ENCODE results near the gene DMRT2.

The DMRT2 gene

DNA sequence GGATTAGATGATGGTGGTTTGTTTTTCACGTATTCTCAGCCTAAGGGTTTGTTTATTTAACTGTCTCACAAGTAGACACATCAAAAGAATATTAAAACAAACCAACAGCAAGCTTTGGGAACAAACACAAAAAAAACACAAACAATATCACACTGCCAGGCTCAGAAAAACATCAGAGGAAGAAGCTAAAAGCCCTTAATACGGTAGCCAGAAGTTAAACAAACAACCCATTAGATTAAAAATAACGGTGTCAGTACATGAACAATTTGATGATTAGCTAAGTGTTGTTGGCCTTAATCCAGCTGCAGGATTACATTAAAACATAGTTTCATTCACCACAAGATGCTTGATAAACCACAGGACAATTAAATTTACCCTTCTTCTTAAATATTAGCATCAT, 15.9 kb upstream of the DMRT2 start:
- Histone ChIP-seq H3K9ac (ENCODE audit: low read depth, low read length) (no peak overlapping the region), H4K20me1 (ENCODE audit: insufficient read depth, low read length) (no peaks in the 10 kb centered on the region), H3K9me3 (ENCODE audit: insufficient read depth, low read length, severe bottlenecking) (no peaks in the 10 kb centered on the region), H3K4me2 (ENCODE audit: insufficient read depth, low read length) (no peak overlapping the region), H2AFZ (ENCODE audit: low read depth, low read length) (no peak overlapping the region), H3K27me3 (ENCODE audit: insufficient read depth, low read length, poor library complexity) (peaks cover 2% of the 10 kb centered on the region), H3K27ac (ENCODE audit: low read length) (no peak overlapping the region), H3K36me3 (ENCODE audit: insufficient read depth, low read length) (no peaks in the 10 kb centered on the region), H3K79me2 (ENCODE audit: insufficient read depth, low read length) (no peaks in the 10 kb centered on the region), H3K4me3 (ENCODE audit: low read depth in 1 of 2, low read length in 2 of 2) (no peak overlapping the region), H3K4me1 (ENCODE audit: insufficient read depth, low read length) (no peaks in the 10 kb centered on the region)
- DNase-seq: no peak
- TF ChIP-seq EZH2 (IDR thresholded peaks at IDR 0.05; ENCODE audit: borderline replicate concordance, low read depth, low read length, severe bottlenecking): no peak
- TF ChIP-seq, protein P1, sequence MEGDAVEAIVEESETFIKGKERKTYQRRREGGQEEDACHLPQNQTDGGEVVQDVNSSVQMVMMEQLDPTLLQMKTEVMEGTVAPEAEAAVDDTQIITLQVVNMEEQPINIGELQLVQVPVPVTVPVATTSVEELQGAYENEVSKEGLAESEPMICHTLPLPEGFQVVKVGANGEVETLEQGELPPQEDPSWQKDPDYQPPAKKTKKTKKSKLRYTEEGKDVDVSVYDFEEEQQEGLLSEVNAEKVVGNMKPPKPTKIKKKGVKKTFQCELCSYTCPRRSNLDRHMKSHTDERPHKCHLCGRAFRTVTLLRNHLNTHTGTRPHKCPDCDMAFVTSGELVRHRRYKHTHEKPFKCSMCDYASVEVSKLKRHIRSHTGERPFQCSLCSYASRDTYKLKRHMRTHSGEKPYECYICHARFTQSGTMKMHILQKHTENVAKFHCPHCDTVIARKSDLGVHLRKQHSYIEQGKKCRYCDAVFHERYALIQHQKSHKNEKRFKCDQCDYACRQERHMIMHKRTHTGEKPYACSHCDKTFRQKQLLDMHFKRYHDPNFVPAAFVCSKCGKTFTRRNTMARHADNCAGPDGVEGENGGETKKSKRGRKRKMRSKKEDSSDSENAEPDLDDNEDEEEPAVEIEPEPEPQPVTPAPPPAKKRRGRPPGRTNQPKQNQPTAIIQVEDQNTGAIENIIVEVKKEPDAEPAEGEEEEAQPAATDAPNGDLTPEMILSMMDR (IDR thresholded peaks at IDR 0.05; ENCODE audit: borderline replicate concordance, extremely low read depth, low read length, poor library complexity, severe bottlenecking): no peak
- ATAC-seq (ENCODE audit: insufficient read depth, low read depth): no peak

GRCh38 chr9:1039589-1039988, 10.6 kb upstream of the DMRT2 start:
- Histone ChIP-seq H3K4me3 (ENCODE audit: low read depth in 1 of 2, low read length in 2 of 2) (no peak overlapping the region), H4K20me1 (ENCODE audit: insufficient read depth, low read length) (no peaks in the 10 kb centered on the region), H3K36me3 (ENCODE audit: insufficient read depth, low read length) (no peaks in the 10 kb centered on the region), H2AFZ (ENCODE audit: low read depth, low read length) (no peak overlapping the region), H3K27me3 (ENCODE audit: insufficient read depth, low read length, poor library complexity) (peaks cover 2% of the 10 kb centered on the region), H3K79me2 (ENCODE audit: insufficient read depth, low read length) (no peaks in the 10 kb centered on the region), H3K27ac (ENCODE audit: low read length) (no peak overlapping the region), H3K4me1 (ENCODE audit: insufficient read depth, low read length) (no peaks in the 10 kb centered on the region), H3K9ac (ENCODE audit: low read depth, low read length) (no peak overlapping the region), H3K4me2 (ENCODE audit: insufficient read depth, low read length) (no peak overlapping the region), H3K9me3 (ENCODE audit: insufficient read depth, low read length, severe bottlenecking) (no peaks in the 10 kb centered on the region)
- TF ChIP-seq, protein P1 (IDR thresholded peaks at IDR 0.05; ENCODE audit: borderline replicate concordance, extremely low read depth, low read length, poor library complexity, severe bottlenecking): no peak
- TF ChIP-seq EZH2 (IDR thresholded peaks at IDR 0.05; ENCODE audit: borderline replicate concordance, low read depth, low read length, severe bottlenecking): no peak
- ATAC-seq (ENCODE audit: insufficient read depth, low read depth) (no peak), DNase-seq (no peak)

- Histone ChIP-seq H3K27ac (ENCODE audit: low read length) (no peak overlapping the region), H3K4me3 (ENCODE audit: low read depth in 1 of 2, low read length in 2 of 2) (no peak overlapping the region), H3K9me3 (ENCODE audit: insufficient read depth, low read length, severe bottlenecking) (no peaks in the 10 kb centered on the region), H3K36me3 (ENCODE audit: insufficient read depth, low read length) (no peaks in the 10 kb centered on the region), H3K4me1 (ENCODE audit: insufficient read depth, low read length) (no peaks in the 10 kb centered on the region), H3K79me2 (ENCODE audit: insufficient read depth, low read length) (no peaks in the 10 kb centered on the region), H2AFZ (ENCODE audit: low read depth, low read length) (no peak overlapping the region), H3K9ac (ENCODE audit: low read depth, low read length) (no peak overlapping the region), H3K27me3 (ENCODE audit: insufficient read depth, low read length, poor library complexity) (peaks cover 2% of the 10 kb centered on the region), H3K4me2 (ENCODE audit: insufficient read depth, low read length) (no peak overlapping the region), H4K20me1 (ENCODE audit: insufficient read depth, low read length) (no peaks in the 10 kb centered on the region)
- no peak for DNase-seq
- TF ChIP-seq, protein P1 (IDR thresholded peaks at IDR 0.05; ENCODE audit: borderline replicate concordance, extremely low read depth, low read length, poor library complexity, severe bottlenecking): no peak
- no peak for TF ChIP-seq EZH2 (IDR thresholded peaks at IDR 0.05; ENCODE audit: borderline replicate concordance, low read depth, low read length, severe bottlenecking)
- no peak for ATAC-seq (ENCODE audit: insufficient read depth, low read depth)
Measured at GRCh38 chr9:1042466-1042865, 7.7 kb upstream of the DMRT2 start.

- Histone ChIP-seq H3K79me2 (ENCODE audit: insufficient read depth, low read length) (no peaks in the 10 kb centered on the region), H4K20me1 (ENCODE audit: insufficient read depth, low read length) (no peaks in the 10 kb centered on the region), H3K4me3 (ENCODE audit: low read depth in 1 of 2, low read length in 2 of 2) (no peak overlapping the region), H3K9ac (ENCODE audit: low read depth, low read length) (no peak overlapping the region), H3K36me3 (ENCODE audit: insufficient read depth, low read length) (no peaks in the 10 kb centered on the region), H2AFZ (ENCODE audit: low read depth, low read length) (no peak overlapping the region), H3K27me3 (ENCODE audit: insufficient read depth, low read length, poor library complexity) (no peaks in the 10 kb centered on the region), H3K27ac (ENCODE audit: low read length) (no peak overlapping the region), H3K4me2 (ENCODE audit: insufficient read depth, low read length) (no peak overlapping the region), H3K9me3 (ENCODE audit: insufficient read depth, low read length, severe bottlenecking) (no peaks in the 10 kb centered on the region), H3K4me1 (ENCODE audit: insufficient read depth, low read length) (0 out of 2 replicates have a peak, but pooled peaks cover 4% of the 10 kb centered on the region)
- ATAC-seq (ENCODE audit: insufficient read depth, low read depth): no peak
- no peak for TF ChIP-seq EZH2 (IDR thresholded peaks at IDR 0.05; ENCODE audit: borderline replicate concordance, low read depth, low read length, severe bottlenecking)
- TF ChIP-seq, protein P1 (IDR thresholded peaks at IDR 0.05; ENCODE audit: borderline replicate concordance, extremely low read depth, low read length, poor library complexity, severe bottlenecking): no peak
- DNase-seq: no peak
Measured at GRCh38 chr9:1044643-1045042, 5.5 kb upstream of the DMRT2 start.

Measured in DND-41 (cell line).